HG03354 (cell line): ENCODE measurements around the gene KIRREL3.
A peak's percentile ranks its signal among the peaks of the same experiment; 100 is the strongest.

Experiments used
- ATAC-seq: cut with Tn5 transposase; IDR thresholded peaks from one replicate; pipeline ENCODE4 v1.9.1; 2021; ENCODE audit warnings: mild to moderate bottlenecking; ENCODE audit not compliant: unreplicated experiment, poor library complexity, severe bottlenecking

KIRREL3 gene

GRCh38 chr11:126630893-126631798, 369.4 kb downstream of the KIRREL3 start:
- no peak for ATAC-seq

GRCh38 chr11:126630488-126630887, 370.1 kb downstream of the KIRREL3 start:
- no peak for ATAC-seq

GRCh38 chr11:126628790-126629621, 371.6 kb downstream of the KIRREL3 start:
- ATAC-seq, result no peak

GRCh38 chr11:126628450-126628789, 372.1 kb downstream of the KIRREL3 start:
- no peak for ATAC-seq

GRCh38 chr11:126627421-126627820, 373.1 kb downstream of the KIRREL3 start:
- ATAC-seq, result no peak

- no peak for ATAC-seq
Measured at GRCh38 chr11:126624506-126624905, 376.1 kb downstream of the KIRREL3 start.

GRCh38 chr11:126619516-126619915, 381.1 kb downstream of the KIRREL3 start:
- ATAC-seq, result no peak

GRCh38 chr11:126615845-126616244, 384.7 kb downstream of the KIRREL3 start:
- no peak for ATAC-seq

- no peak for ATAC-seq
Measured at GRCh38 chr11:126613272-126613671, 387.3 kb downstream of the KIRREL3 start.

- no peak for ATAC-seq
Measured at GRCh38 chr11:126612671-126613070, 387.9 kb downstream of the KIRREL3 start.

- no peak for ATAC-seq
Measured at GRCh38 chr11:126611438-126611837, 389.1 kb downstream of the KIRREL3 start.

- ATAC-seq, result no peak
Measured at GRCh38 chr11:126608658-126609057, 391.9 kb downstream of the KIRREL3 start.

- ATAC-seq, result no peak
Measured at GRCh38 chr11:126607776-126608541, 392.6 kb downstream of the KIRREL3 start.

GRCh38 chr11:126607374-126607773, 393.2 kb downstream of the KIRREL3 start:
- ATAC-seq, result peak; percentile 60

GRCh38 chr11:126606484-126606883, 394.1 kb downstream of the KIRREL3 start:
- ATAC-seq, result no peak

GRCh38 chr11:126604461-126604860, 396.1 kb downstream of the KIRREL3 start:
- no peak for ATAC-seq

- ATAC-seq, result no peak
Measured at GRCh38 chr11:126603486-126603885, 397.1 kb downstream of the KIRREL3 start.

- no peak for ATAC-seq
Measured at GRCh38 chr11:126602993-126603392, 397.6 kb downstream of the KIRREL3 start.

- no peak for ATAC-seq
Measured at GRCh38 chr11:126602349-126602940, 398.1 kb downstream of the KIRREL3 start.
